HAP-1 (cell line): ENCODE results near the gene FBXW7.

Experiments
- DNase-seq, 2 experiments: peaks; one replicate each; pipeline ENCODE4 v3.0.0-alpha.2; 2016 to 2020; ENCODE audit warnings: low spot score in 2 of 2
- H3K27me3 ChIP-seq: fragments of 250-450 bp; sonication (Bioruptor Pico); 2 replicates; pipeline ENCODE4 v1.5.1; 2020; ENCODE audit warnings: low read depth, mild to moderate bottlenecking, moderate library complexity
- H3K36me3 ChIP-seq: fragments of 250-450 bp; sonication (Bioruptor Pico); replicated peaks from 2 replicates; pipeline ENCODE4 v1.5.1; 2020; ENCODE audit warnings: mild to moderate bottlenecking
- H3K4me1 ChIP-seq: fragments of 250-450 bp; sonication (Bioruptor Pico); 2 replicates; pipeline ENCODE4 v1.5.1; 2020; ENCODE audit warnings: mild to moderate bottlenecking
- H3K4me3 ChIP-seq: fragments of 250-450 bp; sonication (Bioruptor Pico); 2 replicates; pipeline ENCODE4 v1.5.1; 2020; ENCODE audit warnings: mild to moderate bottlenecking, moderate library complexity
- H3K9me3 ChIP-seq: fragments of 250-450 bp; sonication (Bioruptor Pico); 2 replicates; pipeline ENCODE4 v1.5.1; 2020; ENCODE audit warnings: mild to moderate bottlenecking, moderate library complexity
- in situ Hi-C: fragments of 300-500 bp; cut with MboI; formaldehyde crosslinking; loops from 3 replicates; pipeline ENCODE4 v1.14.3; 2020; ENCODE audit warnings: low sequenced_read_pairs, inconsistent platforms, mixed read lengths

Gene FBXW7

GRCh38 chr4:152408514-152409327 lies 127.2 kb downstream of the FBXW7 start:
- peak; percentile 49 to 62 for DNase-seq
- in situ Hi-C loops = loop anchor here (25.0 kb wide), 1 partner anchor 679 kb away; no protein-coding TSS in a partner anchor
- no peaks in the 10 kb centered on the region for H3K9me3 ChIP-seq

GRCh38 chr4:152401424-152401823 lies 134.5 kb downstream of the FBXW7 start:
- no peaks in the 10 kb centered on the region for H3K4me1 ChIP-seq
- 0 out of 2 replicates have a peak, but pooled peaks cover 2% of the 10 kb centered on the region for H3K36me3 ChIP-seq
- no peak overlapping the region for H3K4me3 ChIP-seq
- in situ Hi-C loops = loop anchor here (25.0 kb wide), 1 partner anchor 686 kb away; no protein-coding TSS in a partner anchor
- H3K9me3 ChIP-seq = no peaks in the 10 kb centered on the region
- no peak for DNase-seq
- no peaks in the 10 kb centered on the region for H3K27me3 ChIP-seq

More at GRCh38 chr4:152408514-152409327, 127.2 kb downstream of the FBXW7 start:
- no peaks in the 10 kb centered on the region for H3K27me3 ChIP-seq
- H3K4me3 ChIP-seq = no peak overlapping the region
- no peaks in the 10 kb centered on the region; the same call in 1 of the 2 replicates for H3K36me3 ChIP-seq
- no peaks in the 10 kb centered on the region for H3K4me1 ChIP-seq

GRCh38 chr4:152399246-152399645 lies 136.6 kb downstream of the FBXW7 start:
- DNase-seq = no peak
- Histone ChIP-seq H3K4me1 (no peaks in the 10 kb centered on the region), H3K27me3 (no peaks in the 10 kb centered on the region), H3K36me3 (0 out of 2 replicates have a peak, but pooled peaks cover 2% of the 10 kb centered on the region), H3K4me3 (no peak overlapping the region), H3K9me3 (no peaks in the 10 kb centered on the region)
- in situ Hi-C loops = no loop called here

GRCh38 chr4:152398060-152398459 lies 137.8 kb downstream of the FBXW7 start:
- Histone ChIP-seq H3K4me1 (no peaks in the 10 kb centered on the region), H3K27me3 (no peaks in the 10 kb centered on the region), H3K4me3 (no peak overlapping the region), H3K36me3 (0 out of 2 replicates have a peak, but pooled peaks cover 2% of the 10 kb centered on the region), H3K9me3 (no peaks in the 10 kb centered on the region)
- in situ Hi-C loops = no loop called here
- peak in 1 of 2 experiments; percentile 24 for DNase-seq

- no peaks in the 10 kb centered on the region for H3K9me3 ChIP-seq
- no peaks in the 10 kb centered on the region for H3K27me3 ChIP-seq
- H3K36me3 ChIP-seq = no peaks in the 10 kb centered on the region
- no peaks in the 10 kb centered on the region for H3K4me1 ChIP-seq
- in situ Hi-C loops = no loop called here
- H3K4me3 ChIP-seq = no peak overlapping the region
- DNase-seq = no peak
Observed at GRCh38 chr4:152394791-152395190, 141.1 kb downstream of the FBXW7 start.

GRCh38 chr4:152392079-152392478 lies 143.8 kb downstream of the FBXW7 start:
- H3K36me3 ChIP-seq = no peaks in the 10 kb centered on the region
- no peaks in the 10 kb centered on the region for H3K9me3 ChIP-seq
- no peaks in the 10 kb centered on the region; the same call in 1 of the 2 replicates for H3K4me1 ChIP-seq
- H3K27me3 ChIP-seq = no peaks in the 10 kb centered on the region
- no peak for DNase-seq
- H3K4me3 ChIP-seq = no peak overlapping the region
- in situ Hi-C loops = no loop called here

GRCh38 chr4:152390216-152390615 lies 145.7 kb downstream of the FBXW7 start:
- Histone ChIP-seq H3K9me3 (no peaks in the 10 kb centered on the region), H3K4me3 (no peak overlapping the region), H3K4me1 (peaks cover 6% of the 10 kb centered on the region), H3K36me3 (no peaks in the 10 kb centered on the region), H3K27me3 (no peaks in the 10 kb centered on the region)
- no peak for DNase-seq
- in situ Hi-C loops = no loop called here

GRCh38 chr4:152389359-152389758 lies 146.5 kb downstream of the FBXW7 start:
- no peaks in the 10 kb centered on the region for H3K36me3 ChIP-seq
- no peaks in the 10 kb centered on the region for H3K9me3 ChIP-seq
- H3K4me3 ChIP-seq = no peak overlapping the region
- peaks cover 6% of the 10 kb centered on the region for H3K4me1 ChIP-seq
- no peak for DNase-seq
- no peaks in the 10 kb centered on the region for H3K27me3 ChIP-seq
- in situ Hi-C loops = no loop called here

GRCh38 chr4:152385551-152385950 lies 150.3 kb downstream of the FBXW7 start:
- DNase-seq = peak in 1 of 2 experiments; percentile 22
- H3K4me3 ChIP-seq = no peak overlapping the region
- in situ Hi-C loops = no loop called here

GRCh38 chr4:152382057-152382785 lies 153.7 kb downstream of the FBXW7 start:
- Histone ChIP-seq H3K27me3 (no peaks in the 10 kb centered on the region), H3K4me1 (peaks cover 6% of the 10 kb centered on the region), H3K9me3 (no peaks in the 10 kb centered on the region), H3K4me3 (no peak overlapping the region), H3K36me3 (no peaks in the 10 kb centered on the region)
- in situ Hi-C loops = no loop called here
- no peak for DNase-seq

More at GRCh38 chr4:152385551-152385950, 150.3 kb downstream of the FBXW7 start:
- Histone ChIP-seq H3K27me3 (no peaks in the 10 kb centered on the region), H3K4me1 (peaks cover 6% of the 10 kb centered on the region), H3K36me3 (no peaks in the 10 kb centered on the region), H3K9me3 (no peaks in the 10 kb centered on the region)

- no peak for DNase-seq
- in situ Hi-C loops = no loop called here
Observed at GRCh38 chr4:152380919-152381318, 155.0 kb downstream of the FBXW7 start.

GRCh38 chr4:152380185-152380584 lies 155.7 kb downstream of the FBXW7 start:
- no peaks in the 10 kb centered on the region for H3K36me3 ChIP-seq
- in situ Hi-C loops = no loop called here
- no peak for DNase-seq
- no peak overlapping the region for H3K4me3 ChIP-seq
- no peaks in the 10 kb centered on the region for H3K27me3 ChIP-seq
- no peaks in the 10 kb centered on the region for H3K4me1 ChIP-seq
- no peaks in the 10 kb centered on the region for H3K9me3 ChIP-seq

More at GRCh38 chr4:152380919-152381318, 155.0 kb downstream of the FBXW7 start:
- H3K4me1 ChIP-seq = no peaks in the 10 kb centered on the region; the same call in 1 of the 2 replicates
- H3K27me3 ChIP-seq = no peaks in the 10 kb centered on the region
- H3K36me3 ChIP-seq = no peaks in the 10 kb centered on the region
- H3K4me3 ChIP-seq = no peak overlapping the region
- H3K9me3 ChIP-seq = no peaks in the 10 kb centered on the region

- no peaks in the 10 kb centered on the region for H3K27me3 ChIP-seq
- no peaks in the 10 kb centered on the region for H3K36me3 ChIP-seq
- H3K4me1 ChIP-seq = no peaks in the 10 kb centered on the region
- no peak for DNase-seq
- in situ Hi-C loops = no loop called here
- H3K4me3 ChIP-seq = no peak overlapping the region
- no peaks in the 10 kb centered on the region for H3K9me3 ChIP-seq
Observed at GRCh38 chr4:152374606-152375285, 161.1 kb downstream of the FBXW7 start.
